DOHH2 (cell line): ENCODE results near the gene PPP2R5B.

ENCODE experiments used
- H3F3A ChIP-seq: fragments of 200-600 bp; sonication (generic), shearing (Covaris generic); 2 replicates; pipeline ENCODE4 v1.6.0; 2016; ENCODE audit warnings: antibody characterized with exemption, mild to moderate bottlenecking; ENCODE audit not compliant: control insufficient read depth, insufficient read depth
- H3K27ac ChIP-seq: fragments of 200-600 bp; sonication (generic); 2 replicates; pipeline ENCODE4 v1.5.1; 2014; ENCODE audit warnings: low read depth, mild to moderate bottlenecking, low read length, moderate library complexity
- H3K27me3 ChIP-seq: fragments of 200-600 bp; sonication (generic); 2 replicates; pipeline ENCODE4 v1.6.1; 2014; ENCODE audit warnings: mild to moderate bottlenecking, low read length, mixed read lengths; ENCODE audit not compliant: control insufficient read depth
- H3K36me3 ChIP-seq: fragments of 200-600 bp; sonication (generic); 2 replicates; pipeline ENCODE4 v1.6.1; 2014; ENCODE audit warnings: mild to moderate bottlenecking, low read length, moderate library complexity, mixed read lengths; ENCODE audit not compliant: control insufficient read depth
- H3K4me1 ChIP-seq: fragments of 200-600 bp; sonication (generic); 2 replicates; pipeline ENCODE4 v1.6.1; 2014; ENCODE audit warnings: mild to moderate bottlenecking, low read length, mixed read lengths; ENCODE audit not compliant: control insufficient read depth
- H3K4me2 ChIP-seq: fragments of 200-600 bp; sonication (generic); 2 replicates; pipeline ENCODE4 v1.6.0; 2014; ENCODE audit warnings: mild to moderate bottlenecking, low read length, moderate library complexity
- H3K4me3 ChIP-seq: fragments of 200-600 bp; sonication (generic); 2 replicates; pipeline ENCODE4 v1.5.1; 2014; ENCODE audit warnings: mild to moderate bottlenecking, low read length, mixed read lengths
- H3K79me2 ChIP-seq: fragments of 200-600 bp; sonication (generic); 2 replicates; pipeline ENCODE4 v1.6.1; 2014; ENCODE audit warnings: mild to moderate bottlenecking, low read length, mixed read lengths; ENCODE audit not compliant: control insufficient read depth
- H3K9me2 ChIP-seq: fragments of 200-600 bp; sonication (generic); replicated peaks from 2 replicates; pipeline ENCODE4 v1.6.1; 2014; ENCODE audit warnings: mild to moderate bottlenecking, low read length, mixed read lengths; ENCODE audit not compliant: control insufficient read depth
- H3K9me3 ChIP-seq: fragments of 200-600 bp; sonication (generic); 2 replicates; pipeline ENCODE4 v1.6.1; 2014; ENCODE audit warnings: antibody characterized with exemption, low read length, mixed read lengths; ENCODE audit not compliant: control insufficient read depth, insufficient read depth
- H4K20me1 ChIP-seq: fragments of 200-600 bp; sonication (generic); 2 replicates; pipeline ENCODE4 v1.6.0; 2014; ENCODE audit warnings: low read depth, mild to moderate bottlenecking, antibody characterized with exemption, low read length, moderate library complexity; ENCODE audit not compliant: control insufficient read depth, insufficient read depth
- CTCF ChIP-seq: fragments of 200-600 bp; sonication (generic); IDR thresholded peaks from one replicate; pipeline ENCODE4 v1.5.1; 2014; ENCODE audit warnings: antibody characterized with exemption, mild to moderate bottlenecking, low read depth, low read length; ENCODE audit not compliant: poor library complexity, severe bottlenecking
- EZH2phosphoT487 ChIP-seq: fragments of 200-600 bp; sonication (generic); IDR thresholded peaks from 2 replicates; pipeline ENCODE4 v1.6.1; 2017; ENCODE audit warnings: borderline replicate concordance, mild to moderate bottlenecking, antibody characterized with exemption, low read length, moderate library complexity, mixed read lengths

The PPP2R5B gene

GRCh38 chr11:64876835-64877341 lies 47.6 kb upstream of the PPP2R5B start:
- Histone ChIP-seq H3F3A (peaks cover 11% of the 10 kb centered on the region; the same call in 1 of the 2 replicates), H3K9me2 (no peaks in the 10 kb centered on the region), H3K27ac (peak overlapping the region; percentile 82), H3K4me2 (peak overlapping the region; percentile 100), H3K9me3 (no peaks in the 10 kb centered on the region), H3K4me1 (peaks cover 77% of the 10 kb centered on the region), H3K4me3 (peak overlapping the region; percentile 95), H3K36me3 (peaks cover 61% of the 10 kb centered on the region), H3K27me3 (no peaks in the 10 kb centered on the region), H4K20me1 (peaks cover 18% of the 10 kb centered on the region; the same call in 1 of the 2 replicates), H3K79me2 (peaks cover 72% of the 10 kb centered on the region)
- TF ChIP-seq CTCF (no peak), EZH2phosphoT487 (no peak)

- Histone ChIP-seq H3K79me2 (peaks cover 64% of the 10 kb centered on the region), H3K4me2 (peak overlapping the region; percentile 100), H4K20me1 (peaks cover 18% of the 10 kb centered on the region; the same call in 1 of the 2 replicates), H3K4me1 (peaks cover 77% of the 10 kb centered on the region), H3F3A (peaks cover 14% of the 10 kb centered on the region), H3K27ac (peak overlapping the region; percentile 82), H3K9me3 (no peaks in the 10 kb centered on the region), H3K4me3 (peak overlapping the region; percentile 95), H3K27me3 (no peaks in the 10 kb centered on the region), H3K36me3 (peaks cover 54% of the 10 kb centered on the region), H3K9me2 (no peaks in the 10 kb centered on the region)
- TF ChIP-seq EZH2phosphoT487 (no peak), CTCF (no peak)
These were observed 46.9 kb upstream of the PPP2R5B start for GRCh38 chr11:64877390-64878222.

GRCh38 chr11:64878223-64878493 lies 46.3 kb upstream of the PPP2R5B start:
- H4K20me1 ChIP-seq: peaks cover 18% of the 10 kb centered on the region; the same call in 1 of the 2 replicates
- peaks cover 59% of the 10 kb centered on the region for H3K79me2 ChIP-seq
- no peak for TF ChIP-seq CTCF
- TF ChIP-seq EZH2phosphoT487: no peak
- no peaks in the 10 kb centered on the region for H3K9me2 ChIP-seq
- H3K4me3 ChIP-seq: peak overlapping the region; percentile 95
- peaks cover 49% of the 10 kb centered on the region for H3K36me3 ChIP-seq
- H3K27me3 ChIP-seq: no peaks in the 10 kb centered on the region
- peak overlapping the region; percentile 82 for H3K27ac ChIP-seq
- H3F3A ChIP-seq: peaks cover 14% of the 10 kb centered on the region
- H3K9me3 ChIP-seq: no peaks in the 10 kb centered on the region
- H3K4me2 ChIP-seq: peak overlapping the region; percentile 100
- H3K4me1 ChIP-seq: peaks cover 77% of the 10 kb centered on the region
